ENCODE data around the gene PPP1R27. TPM values are rescaled to one million over a fixed set of nuclear protein-coding genes. Genes with fewer than 3 reads are reported as not detected.

Gene PPP1R27
- total RNA-seq, 2 donors from 2014 or later = 1.6 TPM; not detected in 1

- Histone ChIP-seq H3K9me3 (no peaks in the 10 kb centered on the region), H3K4me1 (replicated peaks) (no peaks in the 10 kb centered on the region), H3K36me3 (no peaks in the 10 kb centered on the region), H3K27ac (no peak overlapping the region), H3K4me3 (no peak overlapping the region), H3K27me3 (replicated peaks; ENCODE audit: insufficient read depth) (peaks cover 20% of the 10 kb centered on the region)
- 78% methylated on average over 17 of the region's 20 CpGs for WGBS
- intact Hi-C loops (cut with DNase I) = no loop called here
- DNase-seq (ENCODE audit: low spot score) = no peak
- TF ChIP-seq POLR2A (IDR thresholded peaks at IDR 0.05) = no peak
- TF ChIP-seq CTCF (IDR thresholded peaks at IDR 0.05) = no peak
- TF ChIP-seq POLR2AphosphoS5 (IDR thresholded peaks at IDR 0.05) = no peak
These were observed 25.9 kb downstream of the PPP1R27 start for GRCh38 chr17:81808778-81809555.

DNA sequence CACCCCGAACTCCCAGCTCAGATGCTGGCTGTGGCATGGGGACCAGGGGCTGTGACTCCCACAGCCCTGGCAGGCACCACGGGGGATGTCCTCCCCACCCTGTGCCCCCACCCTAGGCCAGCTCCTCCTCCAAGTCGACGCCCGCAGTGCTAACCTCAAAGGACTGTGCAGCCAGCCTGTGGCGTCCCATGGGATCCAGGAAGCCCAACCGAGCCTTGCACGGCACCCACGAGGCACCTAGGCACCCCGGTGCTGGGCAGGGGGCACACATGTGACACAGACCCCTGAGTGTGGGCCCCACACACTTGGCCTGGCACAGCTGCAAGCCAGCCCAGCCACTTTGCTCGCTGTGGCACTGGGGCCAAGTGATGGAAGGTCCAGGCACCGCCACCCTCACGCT lies 27.0 kb downstream of the PPP1R27 start:
- Histone ChIP-seq H3K27me3 (replicated peaks; ENCODE audit: insufficient read depth) (peaks cover 30% of the 10 kb centered on the region), H3K9me3 (no peaks in the 10 kb centered on the region)

GRCh38 chr17:81807210-81807719 lies 27.6 kb downstream of the PPP1R27 start:
- WGBS = 48% methylated on average over 18 of the region's 18 CpGs
- no peaks in the 10 kb centered on the region for H3K36me3 ChIP-seq
- H3K27ac ChIP-seq = no peak overlapping the region
- no peaks in the 10 kb centered on the region for H3K4me1 ChIP-seq (replicated peaks)
- peaks cover 34% of the 10 kb centered on the region for H3K27me3 ChIP-seq (replicated peaks; ENCODE audit: insufficient read depth)
- H3K9me3 ChIP-seq = no peaks in the 10 kb centered on the region
- H3K4me3 ChIP-seq = no peak overlapping the region
- no peak for TF ChIP-seq POLR2A (IDR thresholded peaks at IDR 0.05)
- DNase-seq (ENCODE audit: low spot score) = no peak
- intact Hi-C loops (cut with DNase I) = no loop called here

More for the DNA sequence above, 27.0 kb downstream of the PPP1R27 start:
- H3K36me3 ChIP-seq = no peaks in the 10 kb centered on the region
- DNase-seq (ENCODE audit: low spot score) = no peak
- TF ChIP-seq POLR2A (IDR thresholded peaks at IDR 0.05) (no peak), CTCF (IDR thresholded peaks at IDR 0.05) (no peak), POLR2AphosphoS5 (IDR thresholded peaks at IDR 0.05) (no peak)
- intact Hi-C loops (cut with DNase I) = no loop called here
- WGBS = 56% methylated on average over 9 of the region's 13 CpGs
- no peak overlapping the region for H3K27ac ChIP-seq
- no peaks in the 10 kb centered on the region for H3K4me1 ChIP-seq (replicated peaks)
- H3K4me3 ChIP-seq = no peak overlapping the region

DNA sequence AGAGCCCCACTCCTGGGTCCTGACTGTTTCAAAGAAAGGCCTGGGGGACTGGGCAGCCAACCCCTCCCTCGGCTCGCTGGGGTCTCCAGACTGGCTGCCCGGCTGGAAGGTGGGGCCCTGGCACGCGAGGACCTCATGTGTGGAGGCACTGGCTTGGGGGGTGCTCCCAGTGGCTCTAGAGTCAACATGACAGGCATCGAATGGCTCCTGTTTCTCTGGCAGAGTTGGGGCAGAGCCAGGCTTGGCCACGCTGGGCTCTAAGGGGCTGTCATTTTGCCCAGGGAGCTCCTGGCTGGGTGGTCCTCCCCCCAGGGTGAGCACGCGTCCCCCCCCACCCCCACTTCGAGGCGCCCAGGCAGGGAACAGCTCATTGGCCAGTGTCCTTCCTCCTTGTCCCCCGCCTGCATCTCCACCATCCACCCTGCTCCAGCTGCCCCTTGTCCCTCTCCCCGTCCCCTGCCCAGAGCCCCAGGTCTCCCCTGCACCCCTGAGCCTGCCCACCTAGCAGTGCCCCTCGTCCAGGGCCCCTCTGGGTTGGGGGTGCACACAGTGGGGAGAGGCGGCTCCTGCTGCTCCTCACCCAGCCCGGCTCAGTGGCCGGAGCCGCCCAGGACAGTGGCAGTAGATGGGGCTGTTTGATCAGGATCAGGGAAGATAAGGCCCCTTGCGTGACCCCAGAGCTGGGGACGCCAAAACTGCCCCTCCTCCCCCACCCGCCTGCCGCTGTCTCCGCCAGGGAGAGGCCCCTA lies 28.2 kb downstream of the PPP1R27 start:
- WGBS = 19% methylated on average over 23 of the region's 23 CpGs
- H3K9me3 ChIP-seq = no peaks in the 10 kb centered on the region
- intact Hi-C loops (cut with DNase I) = no loop called here
- no peaks in the 10 kb centered on the region for H3K36me3 ChIP-seq
- peaks cover 36% of the 10 kb centered on the region for H3K27me3 ChIP-seq (replicated peaks; ENCODE audit: insufficient read depth)
- H3K4me3 ChIP-seq = no peak overlapping the region
- H3K27ac ChIP-seq = no peak overlapping the region
- TF ChIP-seq POLR2A (IDR thresholded peaks at IDR 0.05) (no peak), CTCF (IDR thresholded peaks at IDR 0.05) (no peak), POLR2AphosphoS5 (IDR thresholded peaks at IDR 0.05) (no peak)
- no peaks in the 10 kb centered on the region for H3K4me1 ChIP-seq (replicated peaks)
- DNase-seq (ENCODE audit: low spot score) = no peak

GRCh38 chr17:81805707-81806460 lies 29.0 kb downstream of the PPP1R27 start:
- H3K9me3 ChIP-seq = no peaks in the 10 kb centered on the region
- intact Hi-C loops (cut with DNase I) = no loop called here
- H3K27ac ChIP-seq = no peak overlapping the region
- H3K4me3 ChIP-seq = no peak overlapping the region
- no peak for DNase-seq (ENCODE audit: low spot score)
- no peaks in the 10 kb centered on the region for H3K36me3 ChIP-seq
- TF ChIP-seq POLR2AphosphoS5 (IDR thresholded peaks at IDR 0.05) (no peak), CTCF (IDR thresholded peaks at IDR 0.05) (no peak), POLR2A (IDR thresholded peaks at IDR 0.05) (no peak)
- peaks cover 36% of the 10 kb centered on the region for H3K27me3 ChIP-seq (replicated peaks; ENCODE audit: insufficient read depth)
- no peaks in the 10 kb centered on the region for H3K4me1 ChIP-seq (replicated peaks)
- WGBS = 61% methylated on average over 18 of the region's 18 CpGs
